ENCODE results near the gene TAMM41. TPM values are rescaled to one million over a fixed set of nuclear protein-coding genes. Genes with fewer than 3 reads are reported as not detected.

The TAMM41 gene
- total and polyA plus RNA-seq, 9 donors, result 9.7 to 14.9 (median 11.3) TPM

DNA sequence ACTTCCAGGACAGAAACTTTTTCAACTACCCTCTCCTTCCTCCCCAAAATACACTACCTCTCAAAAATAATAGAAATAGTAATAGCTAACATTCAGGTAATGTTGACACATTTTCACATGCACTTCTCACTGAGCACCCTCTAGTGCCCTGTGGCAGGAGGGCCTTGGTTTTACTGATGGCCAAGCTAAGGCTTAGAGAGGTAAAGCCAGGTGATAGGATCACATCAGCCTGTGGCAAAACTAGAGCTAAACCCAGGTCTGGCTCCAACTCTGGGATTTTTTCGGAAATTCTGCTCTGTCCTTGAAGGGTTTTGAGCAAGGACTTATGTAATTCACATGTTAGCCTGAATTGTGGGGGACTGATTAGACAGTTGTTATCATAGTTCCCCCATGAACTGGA, 922 bp upstream of the TAMM41 start:
- peaks cover 2% of the 10 kb centered on the region for H3K27me3 ChIP-seq (ENCODE audit: control insufficient read depth, insufficient read depth, low read length)
- no peak overlapping the region for H3K27ac ChIP-seq (ENCODE audit: low read length)
- H3K4me3 ChIP-seq (ENCODE audit: low read length), result no peak overlapping the region
- no peak for DNase-seq
- peaks cover 18% of the 10 kb centered on the region for H3K36me3 ChIP-seq (ENCODE audit: control insufficient read depth, insufficient read depth, low read length)
- no CpG with 5 or more reads among the region's 1 CpG for WGBS (ENCODE audit: insufficient coverage)
- peaks cover 13% of the 10 kb centered on the region for H3K4me1 ChIP-seq (ENCODE audit: control insufficient read depth, insufficient read depth, low read length)
- no peaks in the 10 kb centered on the region for H3K9me3 ChIP-seq (replicated peaks; ENCODE audit: control insufficient read depth, low read depth, low read length)

DNA sequence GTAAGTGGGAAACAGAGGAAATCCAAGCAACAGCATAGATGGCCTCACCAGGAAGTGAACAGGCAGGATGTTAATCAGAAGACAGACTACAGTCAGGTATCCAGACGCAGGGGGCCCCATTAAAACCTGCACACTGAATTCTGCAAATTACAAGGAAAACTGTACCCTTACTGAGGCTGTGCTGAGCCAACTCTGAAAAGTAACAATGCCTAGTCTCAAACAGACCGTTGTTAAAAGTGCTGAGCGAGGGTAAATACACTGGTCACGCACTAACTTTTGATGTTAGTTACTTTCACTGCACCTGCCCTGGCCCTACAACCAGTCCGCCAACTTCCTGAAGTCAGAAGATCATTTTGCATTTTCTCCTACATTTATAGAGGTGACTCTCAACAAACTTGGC, 1.0 kb downstream of the TAMM41 start:
- Histone ChIP-seq H3K9me3 (replicated peaks; ENCODE audit: control insufficient read depth, low read depth, low read length) (no peaks in the 10 kb centered on the region), H3K4me3 (ENCODE audit: low read length) (peak overlapping the region; percentile 96), H3K36me3 (ENCODE audit: control insufficient read depth, insufficient read depth, low read length) (peaks cover 28% of the 10 kb centered on the region), H3K27me3 (ENCODE audit: control insufficient read depth, insufficient read depth, low read length) (no peaks in the 10 kb centered on the region), H3K4me1 (ENCODE audit: control insufficient read depth, insufficient read depth, low read length) (peaks cover 13% of the 10 kb centered on the region), H3K27ac (ENCODE audit: low read length) (no peak overlapping the region)
- DNase-seq, result no peak
- WGBS (ENCODE audit: insufficient coverage), result 17% methylated on average over 4 of the region's 5 CpGs

DNA sequence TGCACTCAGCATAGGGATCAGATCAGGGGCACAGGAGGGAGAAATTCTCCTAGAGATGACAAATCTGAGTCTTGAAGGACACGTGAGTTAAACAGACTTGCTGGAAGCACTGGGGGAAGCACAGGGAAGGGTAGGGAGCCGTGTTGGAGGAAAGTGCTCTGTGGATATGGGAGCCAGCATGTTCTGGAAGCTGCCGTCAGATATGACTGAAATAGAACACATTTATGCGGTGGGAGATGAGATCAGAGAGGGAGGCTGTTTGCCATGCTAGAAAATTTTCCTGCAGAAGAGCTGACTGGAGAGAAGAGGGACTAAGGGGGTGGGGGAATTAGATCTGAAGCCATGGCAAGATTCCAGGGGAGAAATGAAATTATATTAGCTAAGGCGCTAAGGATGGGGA, 1.8 kb downstream of the TAMM41 start:
- Histone ChIP-seq H3K9me3 (replicated peaks; ENCODE audit: control insufficient read depth, low read depth, low read length) (no peaks in the 10 kb centered on the region), H3K4me3 (ENCODE audit: low read length) (no peak overlapping the region), H3K27me3 (ENCODE audit: control insufficient read depth, insufficient read depth, low read length) (no peaks in the 10 kb centered on the region), H3K36me3 (ENCODE audit: control insufficient read depth, insufficient read depth, low read length) (peaks cover 34% of the 10 kb centered on the region), H3K4me1 (ENCODE audit: control insufficient read depth, insufficient read depth, low read length) (peaks cover 13% of the 10 kb centered on the region), H3K27ac (ENCODE audit: low read length) (no peak overlapping the region)
- no peak for DNase-seq
- WGBS (ENCODE audit: insufficient coverage), result 57% methylated on average over 5 of the region's 5 CpGs

DNA sequence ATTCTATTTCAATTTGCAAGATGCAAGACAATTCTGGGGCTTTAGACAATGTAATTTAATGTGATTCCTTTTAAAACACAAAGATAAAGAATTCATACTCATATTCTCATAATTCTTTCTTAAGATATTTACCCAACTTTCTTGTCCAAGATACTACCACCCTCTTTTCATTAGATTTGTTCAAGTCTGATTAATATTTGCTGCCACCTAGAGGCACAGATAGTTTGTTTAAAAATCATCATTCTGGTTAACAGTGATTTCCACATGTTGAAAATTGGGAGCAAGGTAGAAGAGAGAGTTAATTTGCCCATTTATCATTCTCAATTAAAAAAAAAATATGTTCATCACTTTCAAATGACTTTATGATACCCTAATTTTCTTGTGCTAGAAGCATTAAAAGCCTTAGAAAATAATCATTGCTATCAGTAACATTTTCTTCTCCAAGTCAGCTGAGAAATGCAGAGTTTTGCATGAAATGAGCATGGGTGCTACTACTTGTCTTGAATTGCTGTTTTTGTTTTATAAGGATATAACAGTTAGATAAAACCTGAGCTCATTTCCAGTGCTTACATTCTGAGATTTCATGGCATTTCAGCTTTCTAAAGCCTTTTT, 11.6 kb downstream of the TAMM41 start:
- peaks cover 59% of the 10 kb centered on the region for H3K36me3 ChIP-seq (ENCODE audit: control insufficient read depth, insufficient read depth, low read length)
- peak; percentile 46 for DNase-seq

DNA sequence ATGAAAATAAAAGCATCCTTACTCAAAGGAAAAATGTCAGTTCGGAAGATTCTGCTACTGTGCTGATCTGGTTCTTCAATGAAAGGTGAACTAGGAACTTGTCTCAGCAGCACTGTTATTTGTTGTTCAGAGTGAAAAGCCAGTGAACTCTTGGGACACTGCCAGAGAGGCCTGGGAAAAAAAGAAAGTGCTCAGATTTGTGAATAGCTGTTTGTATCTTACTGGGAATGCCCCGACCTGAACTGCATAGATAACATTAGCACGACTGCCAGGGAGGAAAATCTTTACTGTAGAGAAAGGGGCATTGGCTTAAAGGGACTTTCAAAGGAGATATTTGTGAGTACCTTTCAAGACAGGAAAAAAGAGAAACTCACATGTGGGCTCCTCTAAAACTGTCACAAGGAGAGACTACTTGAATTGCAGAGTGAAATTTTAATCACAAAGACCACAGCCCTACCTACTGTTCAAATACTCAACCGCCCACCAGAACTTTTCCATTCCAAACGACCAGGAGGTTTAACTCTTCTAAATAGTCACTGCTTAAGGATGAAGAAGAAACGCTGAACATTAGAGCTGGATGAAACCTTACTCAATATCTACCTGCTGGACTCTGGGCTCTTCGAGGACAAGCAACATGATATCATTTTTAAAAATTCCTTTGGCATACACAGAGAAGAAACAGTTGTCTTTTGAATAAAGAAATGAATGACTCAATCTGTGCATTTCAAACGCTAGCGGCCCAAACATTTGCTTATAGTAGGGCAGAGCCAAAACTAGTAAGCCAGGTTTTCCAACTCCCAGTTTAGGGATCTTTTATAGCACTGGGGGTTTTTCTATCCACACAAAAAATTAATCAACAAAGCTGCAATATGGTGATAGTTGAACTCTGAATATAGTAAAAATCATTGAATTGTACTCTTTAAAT, 13.4 kb downstream of the TAMM41 start:
- Histone ChIP-seq H3K4me3 (ENCODE audit: low read length) (no peak overlapping the region), H3K36me3 (ENCODE audit: control insufficient read depth, insufficient read depth, low read length) (peaks cover 57% of the 10 kb centered on the region), H3K9me3 (replicated peaks; ENCODE audit: control insufficient read depth, low read depth, low read length) (no peaks in the 10 kb centered on the region), H3K27ac (ENCODE audit: low read length) (no peak overlapping the region), H3K4me1 (ENCODE audit: control insufficient read depth, insufficient read depth, low read length) (no peaks in the 10 kb centered on the region), H3K27me3 (ENCODE audit: control insufficient read depth, insufficient read depth, low read length) (no peaks in the 10 kb centered on the region)
- no CpG with 5 or more reads among the region's 9 CpGs for WGBS (ENCODE audit: insufficient coverage)
- DNase-seq, result no peak

More for the DNA sequence above, 11.6 kb downstream of the TAMM41 start:
- H3K9me3 ChIP-seq (replicated peaks; ENCODE audit: control insufficient read depth, low read depth, low read length), result no peaks in the 10 kb centered on the region
- no peaks in the 10 kb centered on the region for H3K27me3 ChIP-seq (ENCODE audit: control insufficient read depth, insufficient read depth, low read length)
- H3K27ac ChIP-seq (ENCODE audit: low read length), result no peak overlapping the region
- H3K4me1 ChIP-seq (ENCODE audit: control insufficient read depth, insufficient read depth, low read length), result no peaks in the 10 kb centered on the region
- no peak overlapping the region for H3K4me3 ChIP-seq (ENCODE audit: low read length)

DNA sequence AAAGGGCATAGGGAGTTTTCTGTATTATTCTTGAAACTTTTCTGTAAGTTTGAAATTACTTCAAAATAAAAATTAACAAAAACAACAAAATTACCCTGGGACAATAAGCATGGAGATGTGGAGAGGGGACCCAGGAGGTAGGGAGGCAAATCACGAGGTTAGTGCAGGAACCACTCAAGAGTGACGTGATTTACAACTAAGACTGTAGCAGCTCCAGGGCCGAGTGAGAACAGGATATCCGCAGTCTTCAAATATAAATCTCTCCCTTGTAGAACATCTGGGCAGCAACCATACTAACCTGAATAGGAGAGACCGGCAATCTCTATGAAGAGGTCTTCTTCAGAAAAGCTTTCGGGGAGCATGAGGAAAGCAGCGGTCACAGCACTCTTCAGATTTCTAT, 17.3 kb downstream of the TAMM41 start:
- Histone ChIP-seq H3K27ac (ENCODE audit: low read length) (no peak overlapping the region), H3K27me3 (ENCODE audit: control insufficient read depth, insufficient read depth, low read length) (no peaks in the 10 kb centered on the region), H3K4me1 (ENCODE audit: control insufficient read depth, insufficient read depth, low read length) (no peaks in the 10 kb centered on the region), H3K36me3 (ENCODE audit: control insufficient read depth, insufficient read depth, low read length) (peaks cover 73% of the 10 kb centered on the region), H3K4me3 (ENCODE audit: low read length) (no peak overlapping the region), H3K9me3 (replicated peaks; ENCODE audit: control insufficient read depth, low read depth, low read length) (no peaks in the 10 kb centered on the region)
- no peak for DNase-seq
- 74% methylated on average over 2 of the region's 7 CpGs for WGBS (ENCODE audit: insufficient coverage)

DNA sequence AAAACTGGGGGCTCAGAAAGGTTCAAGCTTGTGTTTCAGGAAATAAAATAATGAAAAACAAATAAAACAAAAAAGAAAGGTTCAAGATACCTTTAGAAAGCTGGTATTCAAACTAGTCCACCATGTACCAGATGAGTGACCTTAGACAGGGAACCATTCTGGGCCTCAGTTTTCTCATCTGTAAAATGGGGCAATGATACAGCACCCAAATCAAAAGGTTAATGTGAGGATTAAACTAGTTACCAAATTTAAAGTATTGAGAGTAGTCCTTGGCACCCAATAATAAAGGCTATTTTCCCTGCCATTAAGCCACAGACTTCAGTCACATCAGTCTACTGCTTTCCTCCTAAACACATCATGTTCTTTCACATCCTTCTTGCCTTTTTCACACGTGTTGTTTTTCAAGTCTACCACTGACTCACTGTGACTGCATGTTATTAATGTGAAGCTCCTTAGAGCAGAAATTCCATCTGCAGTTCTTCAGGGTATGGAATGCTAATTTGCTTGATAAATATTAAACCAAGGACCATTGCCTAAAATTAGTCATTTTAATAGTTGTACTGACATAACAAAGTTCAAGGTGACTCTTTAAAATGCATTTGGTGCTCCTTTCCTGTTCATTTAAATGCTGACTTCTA, 19.9 kb downstream of the TAMM41 start:
- Histone ChIP-seq H3K4me1 (ENCODE audit: control insufficient read depth, insufficient read depth, low read length) (no peaks in the 10 kb centered on the region), H3K27me3 (ENCODE audit: control insufficient read depth, insufficient read depth, low read length) (no peaks in the 10 kb centered on the region), H3K36me3 (ENCODE audit: control insufficient read depth, insufficient read depth, low read length) (peaks cover 59% of the 10 kb centered on the region), H3K27ac (ENCODE audit: low read length) (no peak overlapping the region), H3K4me3 (ENCODE audit: low read length) (no peak overlapping the region), H3K9me3 (replicated peaks; ENCODE audit: control insufficient read depth, low read depth, low read length) (no peaks in the 10 kb centered on the region)
- DNase-seq, result no peak
- WGBS (ENCODE audit: insufficient coverage), result no CpG with 5 or more reads among the region's 1 CpG

DNA sequence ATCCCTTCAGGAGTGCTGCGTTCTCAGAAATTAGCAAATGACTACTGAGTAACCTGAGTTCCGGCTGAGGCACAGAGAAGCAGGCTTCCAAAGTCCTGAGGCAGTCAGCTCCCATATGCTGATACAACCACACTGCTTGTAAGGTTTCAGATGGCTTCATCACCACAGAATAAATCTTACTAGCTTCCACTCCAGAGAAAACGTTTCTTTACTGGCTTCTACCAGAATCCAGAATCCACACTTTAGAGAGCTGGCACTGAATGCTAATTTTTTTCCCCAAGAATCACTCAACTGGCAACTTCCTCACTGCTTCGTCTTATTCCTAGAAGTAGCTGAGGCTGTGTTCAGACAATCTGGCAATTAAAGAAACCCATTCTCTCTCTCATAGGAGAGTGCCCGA, 21.4 kb downstream of the TAMM41 start:
- peaks cover 60% of the 10 kb centered on the region for H3K36me3 ChIP-seq (ENCODE audit: control insufficient read depth, insufficient read depth, low read length)
- H3K9me3 ChIP-seq (replicated peaks; ENCODE audit: control insufficient read depth, low read depth, low read length), result no peaks in the 10 kb centered on the region
- WGBS (ENCODE audit: insufficient coverage), result 81% methylated on average over 3 of the region's 5 CpGs
- no peaks in the 10 kb centered on the region for H3K27me3 ChIP-seq (ENCODE audit: control insufficient read depth, insufficient read depth, low read length)
- H3K4me1 ChIP-seq (ENCODE audit: control insufficient read depth, insufficient read depth, low read length), result no peaks in the 10 kb centered on the region
- no peak overlapping the region for H3K4me3 ChIP-seq (ENCODE audit: low read length)
- H3K27ac ChIP-seq (ENCODE audit: low read length), result no peak overlapping the region
- DNase-seq, result no peak

DNA sequence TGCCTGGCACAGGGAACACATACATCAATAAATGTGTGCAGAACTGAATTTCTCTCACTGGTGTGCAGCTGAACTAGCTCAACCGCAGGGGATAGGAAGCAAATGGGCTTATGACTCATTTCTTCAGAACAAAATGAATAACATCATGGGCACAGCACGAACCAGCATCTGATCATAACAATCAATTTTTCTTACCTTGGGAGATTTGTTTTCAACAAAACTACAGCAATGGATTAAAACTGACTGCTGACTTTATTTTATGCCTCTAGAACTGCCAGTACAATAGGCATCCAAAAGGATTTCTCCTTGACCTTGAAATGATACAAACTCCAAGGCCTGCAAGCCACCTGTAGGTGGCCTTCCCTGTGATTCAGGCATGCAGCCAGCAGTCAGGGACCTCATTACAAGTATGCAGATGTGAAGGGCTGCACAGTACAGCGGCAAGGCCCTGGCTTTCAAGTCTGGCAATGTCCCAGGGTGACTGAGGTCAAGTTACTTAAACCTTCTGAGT, 26.1 kb downstream of the TAMM41 start:
- no peaks in the 10 kb centered on the region for H3K9me3 ChIP-seq (replicated peaks; ENCODE audit: control insufficient read depth, low read depth, low read length)
- DNase-seq, result no peak
- H3K4me1 ChIP-seq (ENCODE audit: control insufficient read depth, insufficient read depth, low read length), result no peaks in the 10 kb centered on the region
- no peak overlapping the region for H3K4me3 ChIP-seq (ENCODE audit: low read length)
- H3K27me3 ChIP-seq (ENCODE audit: control insufficient read depth, insufficient read depth, low read length), result no peaks in the 10 kb centered on the region
- peaks cover 44% of the 10 kb centered on the region for H3K36me3 ChIP-seq (ENCODE audit: control insufficient read depth, insufficient read depth, low read length)
- H3K27ac ChIP-seq (ENCODE audit: low read length), result no peak overlapping the region
- WGBS (ENCODE audit: insufficient coverage), result 60% methylated on average over 2 of the region's 3 CpGs

DNA sequence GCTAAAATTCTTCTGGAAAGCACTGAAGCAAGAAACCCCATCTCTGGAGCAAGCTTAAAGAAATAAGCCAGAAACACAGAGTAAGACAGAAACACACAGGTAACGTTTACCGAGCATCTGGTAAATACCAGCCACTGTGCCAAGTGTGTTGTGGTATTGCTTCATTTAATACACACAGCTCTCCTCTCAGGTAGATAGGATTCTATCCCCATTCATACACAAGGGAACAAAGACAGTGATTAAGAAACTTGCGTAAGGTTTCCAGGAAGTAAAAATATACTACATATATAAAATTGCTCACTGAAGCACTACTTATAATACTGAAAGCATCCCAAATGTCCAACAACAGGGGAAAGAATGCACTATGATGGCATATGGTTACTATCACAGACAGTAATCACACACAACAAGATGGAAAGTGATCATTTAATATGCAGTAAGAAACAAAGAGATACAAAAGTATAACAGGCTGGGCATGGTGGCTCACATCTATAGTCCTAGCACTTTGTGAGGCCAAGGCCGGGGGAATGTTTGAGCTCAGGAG, 27.5 kb downstream of the TAMM41 start:
- Histone ChIP-seq H3K36me3 (ENCODE audit: control insufficient read depth, insufficient read depth, low read length) (peaks cover 35% of the 10 kb centered on the region), H3K4me1 (ENCODE audit: control insufficient read depth, insufficient read depth, low read length) (no peaks in the 10 kb centered on the region), H3K27ac (ENCODE audit: low read length) (no peak overlapping the region), H3K27me3 (ENCODE audit: control insufficient read depth, insufficient read depth, low read length) (no peaks in the 10 kb centered on the region), H3K9me3 (replicated peaks; ENCODE audit: control insufficient read depth, low read depth, low read length) (no peaks in the 10 kb centered on the region), H3K4me3 (ENCODE audit: low read length) (no peak overlapping the region)
- no CpG with 5 or more reads among the region's 4 CpGs for WGBS (ENCODE audit: insufficient coverage)
- no peak for DNase-seq
